ENCODE data around the gene RNF19B. TPM values are rescaled to one million over a fixed set of nuclear protein-coding genes. Genes with fewer than 3 reads are reported as not detected.

The RNF19B gene
- total and polyA plus RNA-seq, 2 of the 13 experiments (the other 11 are each of a cell fraction or from before 2014, with no cell fraction given): 15.3 to 22.5 TPM

- TF ChIP-seq ZNF414 (CRISPR knock-in tag; IDR thresholded peaks at IDR 0.05) (0 out of 2 replicates have a peak, but pooled peaks have one; percentile 36), HMG20B (CRISPR knock-in tag; conservative IDR thresholded peaks at IDR 0.05) (peak; percentile 64), KAT7 (CRISPR knock-in tag; IDR thresholded peaks at IDR 0.05; ENCODE audit: borderline replicate concordance) (no peak), HMGA1 (CRISPR knock-in tag; conservative IDR thresholded peaks at IDR 0.05) (no peak), ZNF264 (CRISPR knock-in tag; IDR thresholded peaks at IDR 0.05) (0 out of 2 replicates have a peak, but pooled peaks have one; percentile 72), ZBTB34 (CRISPR knock-in tag; IDR thresholded peaks at IDR 0.05) (0 out of 2 replicates have a peak, but pooled peaks have one; percentile 34), MYPOP (CRISPR knock-in tag; IDR thresholded peaks at IDR 0.05) (no peak), SALL1 (CRISPR knock-in tag; IDR thresholded peaks at IDR 0.05) (peak; percentile 67), ATAD3A (CRISPR knock-in tag; IDR thresholded peaks at IDR 0.05) (no peak), HOXA3 (CRISPR knock-in tag; IDR thresholded peaks at IDR 0.05) (peak; percentile 82), CHD2 (IDR thresholded peaks at IDR 0.05; ENCODE audit: low read depth, low read length) (no peak), ZNF350 (CRISPR knock-in tag; IDR thresholded peaks at IDR 0.05; ENCODE audit: borderline replicate concordance, low read depth) (no peak), GLI4 (CRISPR knock-in tag; IDR thresholded peaks at IDR 0.05; ENCODE audit: borderline replicate concordance) (no peak), HNF4A (CRISPR knock-in tag; IDR thresholded peaks at IDR 0.05) (peak; percentile 97), ARNT (IDR thresholded peaks at IDR 0.05) (no peak), ZMYM2 (CRISPR knock-in tag; IDR thresholded peaks at IDR 0.05) (no peak), XRCC5 (optimal IDR thresholded peaks at IDR 0.05; ENCODE audit: low read length) (peak; percentile 46), IRF1 (CRISPR knock-in tag; IDR thresholded peaks at IDR 0.05; ENCODE audit: low read depth) (no peak)
- TF ChIP-seq, protein P1, sequence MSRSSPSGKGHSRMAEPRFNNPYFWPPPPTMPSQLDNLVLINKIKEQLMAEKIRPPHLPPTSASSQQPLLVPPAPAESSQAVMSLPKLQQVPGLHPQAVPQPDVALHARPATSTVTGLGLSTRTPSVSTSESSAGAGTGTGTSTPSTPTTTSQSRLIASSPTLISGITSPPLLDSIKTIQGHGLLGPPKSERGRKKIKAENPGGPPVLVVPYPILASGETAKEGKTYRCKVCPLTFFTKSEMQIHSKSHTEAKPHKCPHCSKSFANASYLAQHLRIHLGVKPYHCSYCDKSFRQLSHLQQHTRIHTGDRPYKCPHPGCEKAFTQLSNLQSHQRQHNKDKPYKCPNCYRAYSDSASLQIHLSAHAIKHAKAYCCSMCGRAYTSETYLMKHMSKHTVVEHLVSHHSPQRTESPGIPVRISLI (CRISPR knock-in tag; IDR thresholded peaks at IDR 0.05; ENCODE audit: borderline replicate concordance): no peak; the same call in 1 of the 2 replicates
- TF ChIP-seq, protein P2, sequence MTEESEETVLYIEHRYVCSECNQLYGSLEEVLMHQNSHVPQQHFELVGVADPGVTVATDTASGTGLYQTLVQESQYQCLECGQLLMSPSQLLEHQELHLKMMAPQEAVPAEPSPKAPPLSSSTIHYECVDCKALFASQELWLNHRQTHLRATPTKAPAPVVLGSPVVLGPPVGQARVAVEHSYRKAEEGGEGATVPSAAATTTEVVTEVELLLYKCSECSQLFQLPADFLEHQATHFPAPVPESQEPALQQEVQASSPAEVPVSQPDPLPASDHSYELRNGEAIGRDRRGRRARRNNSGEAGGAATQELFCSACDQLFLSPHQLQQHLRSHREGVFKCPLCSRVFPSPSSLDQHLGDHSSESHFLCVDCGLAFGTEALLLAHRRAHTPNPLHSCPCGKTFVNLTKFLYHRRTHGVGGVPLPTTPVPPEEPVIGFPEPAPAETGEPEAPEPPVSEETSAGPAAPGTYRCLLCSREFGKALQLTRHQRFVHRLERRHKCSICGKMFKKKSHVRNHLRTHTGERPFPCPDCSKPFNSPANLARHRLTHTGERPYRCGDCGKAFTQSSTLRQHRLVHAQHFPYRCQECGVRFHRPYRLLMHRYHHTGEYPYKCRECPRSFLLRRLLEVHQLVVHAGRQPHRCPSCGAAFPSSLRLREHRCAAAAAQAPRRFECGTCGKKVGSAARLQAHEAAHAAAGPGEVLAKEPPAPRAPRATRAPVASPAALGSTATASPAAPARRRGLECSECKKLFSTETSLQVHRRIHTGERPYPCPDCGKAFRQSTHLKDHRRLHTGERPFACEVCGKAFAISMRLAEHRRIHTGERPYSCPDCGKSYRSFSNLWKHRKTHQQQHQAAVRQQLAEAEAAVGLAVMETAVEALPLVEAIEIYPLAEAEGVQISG (CRISPR knock-in tag; IDR thresholded peaks at IDR 0.05): peak; percentile 42; the same call in 1 of the 2 replicates
Measured at GRCh38 chr1:32933742-32934322, 30.8 kb downstream of the RNF19B start (continued).
